HCT116 (cell line): ENCODE measurements around the gene ANKS1A. TPM values are rescaled to one million over a fixed set of nuclear protein-coding genes. Genes with fewer than 3 reads are reported as not detected.

Source experiments
- ATAC-seq: fragments of 200-7000 bp; cut with Tn5 transposase; 2 replicates; pipeline ENCODE4 v1.9.1; 2020; ENCODE audit warnings: mild to moderate bottlenecking, moderate library complexity
- BruUV-seq: library from RNA; stranded (reverse); fragments of 400-500 nt; replicated peaks from 2 replicates; lab custom pipeline; 2021; lab: Mats Ljungman, UMichigan
- CTCF ChIA-PET: fragments of 300-600 bp; sonication (Branson Sonifier 250); formaldehyde crosslinking; loops from one replicate; lab custom pipeline; 2021; ENCODE audit warnings: antibody characterized with exemption; lab: Charles Lee
- POLR2A ChIA-PET: fragments of 300-600, 350-600 bp; sonication (Branson Sonifier 250); formaldehyde crosslinking; loops from one replicate; lab custom pipeline; 2021; ENCODE audit warnings: antibody characterized with exemption; lab: Charles Lee
- RAD21 ChIA-PET, 2 experiments: fragments of 300-600 bp; sonication (Branson Sonifier 250); formaldehyde crosslinking; loops; one replicate each; lab custom pipeline; 2023; ENCODE audit warnings: low total read pairs in 2 of 2; ENCODE audit not compliant: uncharacterized antibody in 2 of 2, unreplicated experiment in 2 of 2, low non-redundant PET in 1 of 2; lab: Charles Lee
- DNase-seq: peaks from one replicate; pipeline ENCODE4 v3.0.0-alpha.2; 2010; ENCODE audit warnings: low read depth, low spot score
- H2AFZ ChIP-seq: fragments of 200-600 bp; shearing (Covaris generic), sonication (generic); 2 replicates; pipeline ENCODE4 v1.6.1; 2017; ENCODE audit warnings: low read depth, mixed run types, mixed read lengths, antibody characterized with exemption, low read length; ENCODE audit not compliant: poor library complexity, severe bottlenecking
- H3K27ac ChIP-seq: 2 replicates; pipeline ENCODE4 v1.5.1; 2012; ENCODE audit warnings: low read depth, low read length
- H3K27me3 ChIP-seq: fragments of 200-600 bp; sonication (generic); 2 replicates; pipeline ENCODE4 v1.6.1; 2016; ENCODE audit warnings: mixed run types, low read length, mixed read lengths; ENCODE audit not compliant: insufficient read depth
- H3K36me3 ChIP-seq, 2 experiments: fragments of 200-500 bp in 1 of 2; fragments of 200-600 bp in 1 of 2; sonication (Bioruptor generic) in 1 of 2; sonication (generic) in 1 of 2; 2 replicates each; pipeline versions ENCODE4 v1.5.1 to v1.6.1; 2014 to 2016; ENCODE audit warnings: low read length in 2 of 2, inconsistent platforms in 1 of 2, mixed read lengths in 1 of 2, mixed run types in 1 of 2; ENCODE audit not compliant: insufficient read depth in 2 of 2, control insufficient read depth in 1 of 2
- H3K4me1 ChIP-seq, 2 experiments: fragments of 200-600 bp in 1 of 2; sonication (generic) in 1 of 2; 2 replicates each; pipeline versions ENCODE4 v1.5.1 to v1.6.1; 2012 to 2017; ENCODE audit warnings: low read length in 2 of 2, inconsistent platforms in 1 of 2, mild to moderate bottlenecking in 1 of 2, mixed read lengths in 1 of 2, mixed run types in 1 of 2, moderate library complexity in 1 of 2; ENCODE audit not compliant: insufficient read depth in 2 of 2, control insufficient read depth in 1 of 2
- H3K4me2 ChIP-seq: fragments of 200-600 bp; sonication (generic); 2 replicates; pipeline ENCODE4 v1.6.1; 2017; ENCODE audit warnings: mixed run types, low read length, mixed read lengths
- H3K4me3 ChIP-seq, 2 experiments: fragments of 200-600 bp in 1 of 2; sonication (generic) in 1 of 2; replicated peaks in 1 of 2; 2 replicates each; pipeline ENCODE4 v1.5.1; 2011 to 2016; ENCODE audit warnings: low read length in 2 of 2, control low read depth in 1 of 2, low read depth in 1 of 2, mild to moderate bottlenecking in 1 of 2, mixed read lengths in 1 of 2, mixed run types in 1 of 2
- H3K79me2 ChIP-seq: fragments of 200-600 bp; sonication (generic); 2 replicates; pipeline ENCODE4 v1.6.1; 2017; ENCODE audit warnings: mild to moderate bottlenecking, mixed run types, low read length, moderate library complexity, mixed read lengths; ENCODE audit not compliant: insufficient read depth
- H3K9ac ChIP-seq: fragments of 200-600 bp; sonication (generic); 2 replicates; pipeline ENCODE4 v1.6.1; 2016; ENCODE audit warnings: low read length, mixed read lengths
- H3K9me2 ChIP-seq: fragments of 200-600 bp; sonication (generic), shearing (Covaris generic); 2 replicates; pipeline ENCODE4 v1.6.1; 2017; ENCODE audit warnings: mixed run types, mild to moderate bottlenecking, moderate library complexity; ENCODE audit not compliant: insufficient read depth
- H3K9me3 ChIP-seq, 2 experiments: fragments of 200-500 bp in 1 of 2; fragments of 200-600 bp in 1 of 2; sonication (Bioruptor generic) in 1 of 2; sonication (generic) in 1 of 2; 2 replicates each; pipeline ENCODE4 v1.6.1; 2014 to 2017; ENCODE audit warnings: low read length in 2 of 2, mixed read lengths in 2 of 2, inconsistent platforms in 1 of 2, low read depth in 1 of 2, mild to moderate bottlenecking in 1 of 2, mixed run types in 1 of 2, moderate library complexity in 1 of 2; ENCODE audit not compliant: control insufficient read depth in 1 of 2, insufficient read depth in 1 of 2
- H4K20me1 ChIP-seq: fragments of 200-600 bp; sonication (generic), shearing (Covaris generic); 2 replicates; pipeline ENCODE4 v1.6.1; 2017; ENCODE audit warnings: mixed run types, mild to moderate bottlenecking, moderate library complexity; ENCODE audit not compliant: insufficient read depth
- ATF3 ChIP-seq: IDR thresholded peaks from 2 replicates; pipeline ENCODE4 v1.6.1; 2012
- CTCF ChIP-seq, 3 experiments: fragments of 200-600 bp in 1 of 3; sonication (generic) in 1 of 3; IDR thresholded peaks in 2 of 3; conservative IDR thresholded peaks in 1 of 3; 2 replicates each; pipeline ENCODE4 v1.5.1; 2012 to 2017; ENCODE audit warnings: low read depth in 2 of 3, low read length in 2 of 3, antibody characterized with exemption in 1 of 3, borderline replicate concordance in 1 of 3, control low read depth in 1 of 3, mild to moderate bottlenecking in 1 of 3, mixed read lengths in 1 of 3, mixed run types in 1 of 3, moderate library complexity in 1 of 3; ENCODE audit not compliant: insufficient read depth in 1 of 3
- EGR1 ChIP-seq: IDR thresholded peaks from 2 replicates; pipeline ENCODE4 v1.6.1; 2012; ENCODE audit warnings: low read depth
- EZH2 ChIP-seq: fragments of 200-600 bp; sonication (generic); IDR thresholded peaks from 2 replicates; pipeline ENCODE4 v1.6.1; 2017; ENCODE audit warnings: antibody characterized with exemption, mixed run types
- EZH2phosphoT487 ChIP-seq: fragments of 200-600 bp; IDR thresholded peaks from 2 replicates; pipeline ENCODE4 v1.6.1; 2018; ENCODE audit warnings: antibody characterized with exemption, borderline replicate concordance
- FOSL1 ChIP-seq: IDR thresholded peaks from 2 replicates; pipeline ENCODE4 v1.6.1; 2012; ENCODE audit warnings: low read depth
- RAD21 ChIP-seq: IDR thresholded peaks from 2 replicates; pipeline ENCODE4 v1.6.1; 2012; ENCODE audit warnings: low read depth, mild to moderate bottlenecking
- REST ChIP-seq: IDR thresholded peaks from 2 replicates; pipeline ENCODE4 v1.6.1; 2012; ENCODE audit warnings: low read depth
- SIN3A ChIP-seq: IDR thresholded peaks from 2 replicates; pipeline ENCODE4 v1.6.1; 2012; ENCODE audit warnings: low read depth
- SP1 ChIP-seq: IDR thresholded peaks from 2 replicates; pipeline ENCODE4 v1.6.1; 2012; ENCODE audit warnings: low read depth
- ZBTB33 ChIP-seq: IDR thresholded peaks from 2 replicates; pipeline ENCODE4 v1.6.1; 2011; ENCODE audit warnings: mild to moderate bottlenecking, low read length, moderate library complexity; ENCODE audit not compliant: insufficient replicate concordance; ENCODE audit errors: extremely low read depth
- ZFX ChIP-seq: fragments of 450-650 bp; IDR thresholded peaks from 2 replicates; pipeline ENCODE4 v1.6.1; 2017
- ZNF274 ChIP-seq: fragments of 200-500 bp; sonication (Bioruptor generic); IDR thresholded peaks from 2 replicates; pipeline ENCODE4 v1.6.1; 2014; ENCODE audit warnings: mild to moderate bottlenecking, low read depth, low read length, inconsistent platforms
- intact Hi-C: fragments of 100-400 bp; cut with micrococcal nuclease; formaldehyde crosslinking; loops from 2 replicates; pipeline ENCODE4 v1.10.0; 2022
- total RNA-seq: library from RNA; stranded (reverse); gene quantifications from one replicate; pipeline ENCODE4 v1.2.1, GENCODE V29; 2021; ENCODE audit not compliant: unreplicated experiment

Gene ANKS1A
- total RNA-seq, 1 experiment from 2014 or later, result 20.6 TPM

- Histone ChIP-seq H3K27ac (no peak overlapping the region), H3K9me3 (no peaks in the 10 kb centered on the region), H3K9me2 (no peaks in the 10 kb centered on the region), H2AFZ (no peak overlapping the region), H3K27me3 (no peaks in the 10 kb centered on the region), H3K4me1 (peaks cover 0 to 10% of the 10 kb centered on the region in 2 experiments; a peak in 2 of 4 replicates), H3K4me3 (no peak overlapping the region), H3K36me3 (no peaks in the 10 kb centered on the region), H3K9ac (no peak overlapping the region), H3K79me2 (peaks cover 7% of the 10 kb centered on the region), H4K20me1 (no peaks in the 10 kb centered on the region), H3K4me2 (no peak overlapping the region)
- CTCF ChIA-PET, result no interaction called here
- RAD21 ChIA-PET, result no interaction called here
- intact Hi-C loops, result no loop called here
- TF ChIP-seq FOSL1 (no peak), EGR1 (no peak)
- POLR2A ChIA-PET, result no interaction called here
- no peak for DNase-seq
- BruUV-seq, result no TSS peak
- ATAC-seq, result no peak
These were observed 39.2 kb downstream of the ANKS1A start for GRCh38 chr6:34928220-34928619.

GRCh38 chr6:34928695-34929094 lies 39.6 kb downstream of the ANKS1A start:
- DNase-seq, result no peak
- Histone ChIP-seq H3K36me3 (no peaks in the 10 kb centered on the region), H3K9me2 (no peaks in the 10 kb centered on the region), H3K79me2 (peaks cover 7% of the 10 kb centered on the region), H3K27me3 (no peaks in the 10 kb centered on the region), H3K9me3 (no peaks in the 10 kb centered on the region), H3K27ac (no peak overlapping the region), H4K20me1 (no peaks in the 10 kb centered on the region), H3K9ac (no peak overlapping the region), H2AFZ (no peak overlapping the region), H3K4me2 (no peak overlapping the region), H3K4me1 (peaks cover 0 to 10% of the 10 kb centered on the region in 2 experiments; a peak in 2 of 4 replicates), H3K4me3 (no peak overlapping the region)
- CTCF ChIA-PET, result no interaction called here
- RAD21 ChIA-PET, result no interaction called here
- intact Hi-C loops, result no loop called here
- BruUV-seq, result no TSS peak
- POLR2A ChIA-PET, result no interaction called here
- ATAC-seq, result no peak
- TF ChIP-seq CTCF (IDR thresholded peaks at IDR 0.05 in 2 of 3, conservative IDR thresholded peaks at IDR 0.05 in 1 of 3; ENCODE audit: borderline replicate concordance in 1 of 3, insufficient read depth in 1 of 3, low read depth in 2 of 3, low read length in 2 of 3), result no peak
- no peak for TF ChIP-seq RAD21
- TF ChIP-seq SIN3A, result no peak
- no peak for TF ChIP-seq FOSL1
- TF ChIP-seq EZH2phosphoT487, result no peak
- no peak for TF ChIP-seq EZH2
- no peak for TF ChIP-seq REST
- no peak for TF ChIP-seq ZBTB33
- no peak for TF ChIP-seq ZNF274
- no peak for TF ChIP-seq SP1
- no peak for TF ChIP-seq ATF3
- no peak for TF ChIP-seq ZFX
